IMR-90 (cell line): ENCODE data around the gene BNIP5. TPM values are rescaled to one million over a fixed set of nuclear protein-coding genes. Genes with fewer than 3 reads are reported as not detected.

ENCODE experiments used
- ATAC-seq: fragments of 200-7000 bp; cut with Tn5 transposase; 2 replicates; pipeline ENCODE4 v1.9.1; 2020; ENCODE audit warnings: low read depth, mild to moderate bottlenecking, moderate library complexity
- BruUV-seq: library from RNA; stranded (reverse); fragments of 400-500 nt; replicated peaks from 2 replicates; lab custom pipeline; 2021; lab: Mats Ljungman, UMichigan
- CTCF ChIA-PET: fragments of 300-600 bp; formaldehyde crosslinking; extraction: SDS; loops from one replicate; lab custom pipeline; 2021; ENCODE audit warnings: antibody characterized with exemption; lab: Yijun Ruan, JAX
- POLR2A ChIA-PET: fragments of 300-600 bp; sonication (Branson Sonifier 250); formaldehyde crosslinking; loops from one replicate; lab custom pipeline; 2022; ENCODE audit warnings: antibody characterized with exemption; ENCODE audit not compliant: unreplicated experiment; lab: Charles Lee
- DNase-seq: peaks from one replicate; pipeline ENCODE4 v3.0.0; 2013
- H2AFZ ChIP-seq: replicated peaks from 2 replicates; pipeline ENCODE3; 2013; ENCODE audit warnings: low read length, mild to moderate bottlenecking; ENCODE audit not compliant: poor library complexity
- H2AK5ac ChIP-seq: 2 replicates; pipeline ENCODE4 v1.6.1; 2013; ENCODE audit warnings: low read depth, low read length, inconsistent platforms
- H2AK9ac ChIP-seq: replicated peaks from 2 replicates; pipeline ENCODE3; 2013; ENCODE audit warnings: mild to moderate bottlenecking, low read depth, low read length, moderate library complexity; ENCODE audit not compliant: poor library complexity
- H2BK120ac ChIP-seq: 2 replicates; pipeline ENCODE4 v1.6.1; 2013; ENCODE audit warnings: low read depth, low read length, inconsistent platforms
- H2BK15ac ChIP-seq: 3 replicates; pipeline ENCODE4 v1.6.1; 2013; ENCODE audit warnings: low read depth, low read length, inconsistent platforms
- H2BK20ac ChIP-seq: 2 replicates; pipeline ENCODE4 v1.6.1; 2013; ENCODE audit warnings: low read depth, mild to moderate bottlenecking, inconsistent platforms, low read length, moderate library complexity
- H2BK5ac ChIP-seq: 2 replicates; pipeline ENCODE4 v1.6.1; 2013; ENCODE audit warnings: mild to moderate bottlenecking, low read depth, low read length, inconsistent platforms; ENCODE audit not compliant: poor library complexity, severe bottlenecking
- H3K14ac ChIP-seq: replicated peaks from 2 replicates; pipeline ENCODE4 v1.6.1; 2013; ENCODE audit warnings: low read depth, low read length, inconsistent platforms
- H3K18ac ChIP-seq: 2 replicates; pipeline ENCODE4 v1.6.1; 2013; ENCODE audit warnings: low read depth, low read length, control low read depth
- H3K23ac ChIP-seq: 2 replicates; pipeline ENCODE4 v1.6.1; 2013; ENCODE audit warnings: low read depth, low read length, inconsistent platforms
- H3K27ac ChIP-seq: 2 replicates; pipeline ENCODE4 v1.5.1; 2013; ENCODE audit warnings: mild to moderate bottlenecking, control low read depth, low read length; ENCODE audit not compliant: insufficient read depth
- H3K27me3 ChIP-seq: 2 replicates; pipeline ENCODE4 v1.6.1; 2013; ENCODE audit warnings: low read length; ENCODE audit not compliant: control insufficient read depth, insufficient read depth
- H3K36me3 ChIP-seq: 2 replicates; pipeline ENCODE4 v1.6.1; 2013; ENCODE audit warnings: low read length, mixed read lengths; ENCODE audit not compliant: control insufficient read depth, insufficient read depth
- H3K4ac ChIP-seq: 2 replicates; pipeline ENCODE4 v1.6.1; 2013; ENCODE audit warnings: low read depth, low read length, inconsistent platforms
- H3K4me1 ChIP-seq: 2 replicates; pipeline ENCODE4 v1.6.1; 2013; ENCODE audit warnings: low read length, mixed read lengths; ENCODE audit not compliant: control insufficient read depth, insufficient read depth
- H3K4me2 ChIP-seq: 2 replicates; pipeline ENCODE4 v1.6.1; 2013; ENCODE audit warnings: low read depth, mild to moderate bottlenecking, control low read depth, low read length, moderate library complexity
- H3K4me3 ChIP-seq: 2 replicates; pipeline ENCODE4 v1.5.1; 2013; ENCODE audit warnings: low read depth, mild to moderate bottlenecking, control low read depth, low read length, moderate library complexity; ENCODE audit not compliant: insufficient read depth
- H3K56ac ChIP-seq: 2 replicates; pipeline ENCODE4 v1.6.1; 2013; ENCODE audit warnings: low read length, inconsistent platforms; ENCODE audit not compliant: insufficient read depth; ENCODE audit errors: extremely low read depth
- H3K79me1 ChIP-seq, 2 experiments: 2 replicates each; pipeline ENCODE4 v1.6.1; 2013; ENCODE audit warnings: low read length in 2 of 2, inconsistent platforms in 1 of 2, low read depth in 1 of 2
- H3K9ac ChIP-seq: 2 replicates; pipeline ENCODE4 v1.6.1; 2013; ENCODE audit warnings: low read depth, low read length, control low read depth
- H3K9me1 ChIP-seq: 2 replicates; pipeline ENCODE4 v1.6.1; 2013; ENCODE audit warnings: low read length, inconsistent platforms; ENCODE audit not compliant: insufficient read depth
- H3K9me3 ChIP-seq: 2 replicates; pipeline ENCODE4 v1.6.1; 2013; ENCODE audit warnings: low read length; ENCODE audit not compliant: control insufficient read depth, insufficient read depth
- H4K20me1 ChIP-seq: 2 replicates; pipeline ENCODE4 v1.6.1; 2013; ENCODE audit warnings: low read length, inconsistent platforms; ENCODE audit not compliant: insufficient read depth
- H4K5ac ChIP-seq: 2 replicates; pipeline ENCODE4 v1.6.1; 2013; ENCODE audit warnings: mild to moderate bottlenecking, low read depth, low read length, control low read depth
- H4K8ac ChIP-seq, 2 experiments: 2 replicates each; pipeline ENCODE4 v1.6.1; 2013; ENCODE audit warnings: low read depth in 2 of 2, low read length in 2 of 2, control low read depth in 1 of 2, inconsistent platforms in 1 of 2
- H4K91ac ChIP-seq: 2 replicates; pipeline ENCODE4 v1.6.1; 2013; ENCODE audit warnings: low read depth, low read length, inconsistent platforms; ENCODE audit not compliant: insufficient read depth
- SMC3 ChIP-seq: fragments of 150-350 bp; IDR thresholded peaks from 2 replicates; pipeline ENCODE4 v1.6.1; 2016; ENCODE audit warnings: low read depth, mild to moderate bottlenecking, antibody characterized with exemption, low read length, moderate library complexity
- WGBS, 2 experiments: methylation state at CpG; one replicate each; pipeline versions ENCODE4 v1.1.5 to v1.1.7; 2013; ENCODE audit warnings: missing lambda C conversion rate in 2 of 2; ENCODE audit not compliant: insufficient read length in 1 of 2; ENCODE audit errors: extremely low coverage in 2 of 2; 5-methylcytosine and 5-hydroxymethylcytosine counted together
- dilution Hi-C: fragments of 300-500 bp; cut with HindIII; formaldehyde crosslinking; loops from one replicate; pipeline ENCODE4 v1.14.3; 2018; ENCODE audit warnings: low sequenced_read_pairs; ENCODE audit not compliant: unreplicated experiment
- in situ Hi-C: fragments of 300-500 bp; cut with MboI; formaldehyde crosslinking; loops from 3 replicates; pipeline ENCODE4 v1.14.3; 2019; ENCODE audit warnings: low sequenced_read_pairs, inconsistent platforms, mixed read lengths
- intact Hi-C: fragments of 100-400 bp; cut with micrococcal nuclease; formaldehyde crosslinking; loops from 2 replicates; pipeline ENCODE4 v1.10.0; 2022
- polyA plus RNA-seq, 3 experiments: library from polyadenylated mRNA; depleted of rRNA; stranded (reverse); fragments of >200 nt; gene quantifications; 2 replicates each; pipeline ENCODE4 v1.2.3, GENCODE V29; 2012; ENCODE audit warnings: low replicate concordance in 1 of 3
- total RNA-seq: library from RNA; depleted of rRNA; stranded (reverse); fragments of >200 nt; gene quantifications from 2 replicates; pipeline ENCODE4 v1.2.3, GENCODE V29; 2012
- TF ChIP-seq, protein P1 (sequence below): fragments of 150-350 bp; IDR thresholded peaks from 2 replicates; pipeline ENCODE4 v1.6.1; 2016; ENCODE audit warnings: low read depth, mild to moderate bottlenecking, low read length, moderate library complexity, borderline replicate concordance

Gene BNIP5
- total and polyA plus RNA-seq, 2 of the 4 experiments (the other 2 are of a cell fraction) = not detected

DNA sequence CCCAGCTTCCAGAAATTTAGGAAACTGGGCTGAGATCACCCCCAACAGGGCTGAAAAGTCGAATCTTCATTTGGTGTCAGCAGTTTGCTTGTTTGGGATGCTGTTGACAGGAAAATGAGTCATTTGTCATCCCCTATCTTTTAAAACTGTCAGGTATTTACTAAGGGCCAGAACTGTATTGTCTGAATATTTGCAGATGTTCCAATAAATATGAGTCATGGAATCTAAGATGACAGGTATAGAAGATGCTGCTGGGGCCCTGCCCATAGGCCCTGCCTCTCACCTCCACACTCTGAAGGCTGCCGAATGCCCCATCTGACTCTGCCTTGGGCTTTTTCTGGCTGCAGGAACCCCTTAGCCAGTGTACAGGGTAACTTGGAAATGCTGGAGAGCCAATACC is 46.9 kb upstream of the BNIP5 start:
- Histone ChIP-seq H3K79me1 (no peaks in the 10 kb centered on the region), H2AFZ (no peak overlapping the region), H2BK120ac (no peak overlapping the region), H3K14ac (no peak overlapping the region), H4K5ac (no peak overlapping the region), H4K20me1 (no peaks in the 10 kb centered on the region), H2BK20ac (no peak overlapping the region), H4K8ac (no peak overlapping the region), H2BK15ac (no peak overlapping the region), H3K18ac (no peak overlapping the region), H2BK5ac (no peak overlapping the region), H3K4me3 (no peak overlapping the region), H3K9me1 (no peaks in the 10 kb centered on the region; the same call in 1 of the 2 replicates), H3K4ac (no peak overlapping the region), H3K27ac (no peak overlapping the region), H3K27me3 (peaks cover 30% of the 10 kb centered on the region), H3K23ac (no peak overlapping the region), H3K56ac (no peak overlapping the region), H2AK9ac (no peak overlapping the region), H4K91ac (no peak overlapping the region), H3K4me2 (no peak overlapping the region), H3K4me1 (peaks cover 6% of the 10 kb centered on the region; the same call in 1 of the 2 replicates), H3K36me3 (no peaks in the 10 kb centered on the region), H2AK5ac (no peak overlapping the region), H3K9me3 (no peaks in the 10 kb centered on the region), H3K9ac (no peak overlapping the region)
- DNase-seq (no peak), ATAC-seq (no peak)
- ChIA-PET POLR2A (interaction anchor here (0.6 kb wide), 1 partner anchor 887 kb away, joined by 5 read pairs; the partner anchor contains the start of gene TEAD3), CTCF (no interaction called here)
- TF ChIP-seq, protein P1, sequence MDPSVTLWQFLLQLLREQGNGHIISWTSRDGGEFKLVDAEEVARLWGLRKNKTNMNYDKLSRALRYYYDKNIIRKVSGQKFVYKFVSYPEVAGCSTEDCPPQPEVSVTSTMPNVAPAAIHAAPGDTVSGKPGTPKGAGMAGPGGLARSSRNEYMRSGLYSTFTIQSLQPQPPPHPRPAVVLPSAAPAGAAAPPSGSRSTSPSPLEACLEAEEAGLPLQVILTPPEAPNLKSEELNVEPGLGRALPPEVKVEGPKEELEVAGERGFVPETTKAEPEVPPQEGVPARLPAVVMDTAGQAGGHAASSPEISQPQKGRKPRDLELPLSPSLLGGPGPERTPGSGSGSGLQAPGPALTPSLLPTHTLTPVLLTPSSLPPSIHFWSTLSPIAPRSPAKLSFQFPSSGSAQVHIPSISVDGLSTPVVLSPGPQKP = no peak
- TF ChIP-seq SMC3 = no peak
- BruUV-seq = no TSS peak
- no CpG with 5 or more reads among the region's 2 CpGs for WGBS, 2 experiments
- dilution Hi-C loops (no loop called here), intact Hi-C loops (no loop called here), in situ Hi-C loops (no loop called here)
